Measurements from ENCODE around the gene CYB5A. TPM values are rescaled to one million over a fixed set of nuclear protein-coding genes. Genes with fewer than 3 reads are reported as not detected.

The CYB5A gene
- polyA plus RNA-seq, 1 donor, result 258 TPM

DNA sequence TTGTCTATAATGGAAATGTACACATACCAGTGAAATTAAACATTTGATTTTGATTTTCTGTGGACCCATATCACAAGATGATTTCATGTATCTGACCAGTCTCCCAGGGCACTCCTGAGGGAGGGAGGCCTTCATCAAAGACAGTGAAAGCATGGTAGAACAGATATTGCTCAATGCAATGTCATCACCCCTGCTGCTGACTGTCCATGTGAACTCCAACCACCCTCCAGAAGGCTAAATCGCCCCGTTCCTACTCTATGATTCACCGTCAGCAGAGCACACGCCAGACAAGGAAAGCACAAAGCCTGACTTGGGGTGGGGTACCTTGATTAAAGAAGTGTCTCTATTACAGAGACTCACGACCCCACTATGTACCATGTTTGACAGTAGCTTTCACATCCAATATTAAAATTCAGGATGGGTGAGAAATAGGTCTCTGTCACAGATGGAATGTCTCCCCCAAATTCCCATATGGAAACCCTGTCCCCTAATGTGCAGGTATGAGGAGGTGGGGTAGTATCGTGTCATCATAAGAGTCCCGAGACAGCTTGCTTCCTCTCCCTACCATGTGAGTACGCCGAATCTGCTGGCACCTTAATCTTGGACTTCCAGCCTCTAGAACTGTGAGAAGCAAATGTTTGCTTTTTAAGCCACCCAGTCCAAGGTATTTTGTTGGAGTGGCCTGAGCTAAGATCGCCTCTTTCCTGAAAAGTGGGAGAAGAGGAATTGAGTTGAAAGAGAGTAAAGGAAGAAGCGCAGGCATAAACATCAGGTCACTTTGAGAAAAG is 42.4 kb downstream of the CYB5A start:
- DNase-seq, result no peak

- no peak for DNase-seq
Measured at GRCh38 chr18:74248595-74248994, 43.2 kb downstream of the CYB5A start.

DNA sequence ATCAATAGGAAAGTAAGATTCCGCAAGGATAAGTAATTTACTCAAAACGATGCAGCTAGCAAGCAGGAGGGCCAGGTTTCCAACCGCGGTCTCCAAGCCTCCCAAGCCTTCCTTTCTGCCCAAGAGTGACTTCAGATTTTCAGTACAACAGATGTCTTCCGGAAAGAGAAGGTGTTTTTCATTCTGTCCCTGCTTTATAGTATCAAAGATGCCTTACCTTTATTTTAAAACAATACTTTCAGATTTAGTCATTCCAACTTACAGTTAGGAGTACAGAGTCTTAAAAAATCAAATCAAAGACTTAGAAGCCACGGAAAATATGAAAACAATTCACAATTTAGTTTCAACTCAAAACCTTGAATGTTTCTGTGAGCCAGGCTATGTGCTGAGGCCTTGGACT is 43.6 kb downstream of the CYB5A start:
- DNase-seq, result no peak

- no peak for DNase-seq
Measured at GRCh38 chr18:74244554-74244953, 47.2 kb downstream of the CYB5A start.

DNA sequence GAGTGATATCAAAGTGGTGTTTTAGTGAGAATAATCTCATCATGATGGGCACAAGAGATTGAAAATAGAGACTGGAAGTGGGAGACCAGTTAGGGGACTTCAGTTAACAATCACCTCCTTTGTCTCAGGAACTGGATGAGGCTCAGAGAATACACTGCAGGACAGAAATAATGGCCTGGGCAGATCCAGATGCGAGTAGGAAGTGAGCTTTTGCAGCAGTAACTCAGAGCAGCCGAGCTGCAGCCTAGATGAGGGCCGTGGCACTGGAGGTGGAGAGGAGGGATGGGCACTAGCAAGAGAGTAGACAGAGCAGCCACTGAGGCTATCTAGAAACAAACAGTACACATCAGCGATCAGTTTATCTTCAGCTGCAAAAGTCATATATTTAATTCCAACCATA is 48.6 kb downstream of the CYB5A start:
- no peak for DNase-seq

GRCh38 chr18:74242438-74243096 is 49.2 kb downstream of the CYB5A start:
- DNase-seq, result no peak

- no peak for DNase-seq
Measured at GRCh38 chr18:74241970-74242369, 49.8 kb downstream of the CYB5A start.

DNA sequence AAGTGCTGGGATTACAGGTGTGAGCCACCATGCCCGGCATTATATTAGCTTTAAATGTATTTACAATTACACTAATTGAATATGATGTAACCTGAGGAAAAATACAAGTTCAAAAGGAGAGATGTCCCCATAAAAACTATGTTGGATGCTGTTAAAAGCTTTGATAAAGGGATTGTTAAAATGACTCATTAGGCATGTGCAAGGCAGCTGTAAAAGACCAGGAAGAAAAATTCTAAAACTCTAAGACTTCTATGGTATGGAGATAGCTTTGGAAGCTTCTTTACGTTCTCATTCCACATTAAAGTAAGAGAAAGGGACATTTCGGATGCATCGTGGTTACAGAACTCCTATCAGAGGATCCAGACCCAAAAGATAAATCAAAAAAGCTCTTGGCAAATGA is 50.3 kb downstream of the CYB5A start:
- DNase-seq, result no peak

GRCh38 chr18:74239567-74239966 is 52.2 kb downstream of the CYB5A start:
- DNase-seq, result no peak

DNA sequence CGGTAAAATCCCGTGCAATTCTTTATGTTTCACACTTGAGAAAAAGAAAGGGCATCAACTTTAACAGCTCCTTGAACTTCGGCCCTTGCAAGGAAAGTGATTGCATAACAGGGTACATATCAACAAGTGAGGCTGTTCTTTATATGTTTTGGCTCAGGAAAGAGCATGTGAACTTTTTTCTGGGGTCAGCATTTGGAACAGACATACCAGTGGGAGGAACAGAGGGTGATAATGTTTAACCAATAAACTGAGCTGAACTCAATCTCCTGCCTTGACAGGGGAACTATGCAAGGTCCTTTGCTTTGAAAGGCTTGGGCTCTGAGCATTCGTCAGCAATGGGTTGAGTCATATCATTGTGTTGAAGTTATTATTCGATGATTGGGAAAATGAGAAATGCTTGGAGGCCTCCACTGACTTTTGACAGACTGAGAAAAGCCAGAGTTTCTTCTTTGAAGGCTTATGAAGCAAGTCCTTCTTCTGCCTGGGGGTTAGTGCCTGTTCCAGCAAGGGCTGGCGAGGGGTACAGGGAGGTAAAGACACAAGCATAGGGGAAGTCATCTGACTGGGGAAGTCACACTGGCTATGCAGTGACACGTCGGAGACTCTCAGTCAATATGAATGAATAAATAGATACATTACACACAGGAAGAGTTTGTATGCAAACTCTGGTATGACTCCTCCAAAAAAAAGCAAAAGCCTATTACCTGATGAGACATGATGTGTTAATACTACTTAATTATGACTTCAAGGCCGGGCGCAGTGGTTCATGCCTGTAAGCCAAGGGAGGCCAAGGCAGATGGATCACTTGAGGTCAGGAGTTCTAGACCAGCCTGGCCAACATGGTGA is 57.2 kb downstream of the CYB5A start:
- DNase-seq, result no peak

- no peak for DNase-seq
Measured at GRCh38 chr18:74233933-74234325, 57.8 kb downstream of the CYB5A start.

- DNase-seq, result no peak
Measured at GRCh38 chr18:74230922-74231714, 60.6 kb downstream of the CYB5A start.

DNA sequence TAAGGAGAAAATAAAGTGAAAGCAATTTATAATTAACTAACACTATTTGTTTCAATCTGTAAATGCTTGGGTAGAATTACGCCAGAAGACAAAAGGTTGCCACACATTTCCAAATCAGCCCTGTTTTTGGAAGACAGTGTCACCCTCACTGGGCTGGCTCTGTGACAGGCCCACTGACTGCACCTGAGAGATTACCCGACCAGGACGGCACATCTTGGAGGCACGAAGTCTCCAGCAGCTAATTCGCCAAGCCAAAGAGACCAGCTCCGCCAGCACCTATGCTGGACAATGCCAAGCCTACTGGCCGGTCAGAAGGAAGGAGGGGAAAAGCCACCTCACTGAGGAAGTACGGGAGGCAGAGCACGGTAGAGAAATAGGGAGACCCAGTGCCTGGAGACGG is 61.9 kb downstream of the CYB5A start:
- DNase-seq, result no peak

DNA sequence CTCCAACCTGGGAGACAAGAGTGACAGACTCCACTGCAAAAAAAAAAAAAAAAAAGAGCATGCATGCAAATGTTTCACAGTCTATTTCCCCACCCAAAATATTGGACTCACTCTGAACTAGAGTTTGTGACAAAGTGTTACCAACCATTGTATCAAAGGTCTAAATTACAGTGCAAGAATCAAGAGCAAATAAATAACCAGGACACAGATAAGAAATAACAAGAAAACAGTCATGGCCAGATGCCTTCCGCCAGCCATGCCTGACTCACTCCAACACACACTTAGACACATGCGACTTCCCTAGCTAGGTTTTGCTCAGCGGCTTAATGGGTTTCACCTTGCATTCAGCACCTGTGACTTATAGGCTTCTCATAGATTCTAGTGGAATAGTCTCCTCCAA is 62.8 kb downstream of the CYB5A start:
- DNase-seq, result no peak

- DNase-seq, result no peak
Measured at GRCh38 chr18:74228312-74228711, 63.5 kb downstream of the CYB5A start.

GRCh38 chr18:74226666-74227065 is 65.1 kb downstream of the CYB5A start:
- DNase-seq, result no peak

GRCh38 chr18:74226156-74226555 is 65.6 kb downstream of the CYB5A start:
- no peak for DNase-seq

DNA sequence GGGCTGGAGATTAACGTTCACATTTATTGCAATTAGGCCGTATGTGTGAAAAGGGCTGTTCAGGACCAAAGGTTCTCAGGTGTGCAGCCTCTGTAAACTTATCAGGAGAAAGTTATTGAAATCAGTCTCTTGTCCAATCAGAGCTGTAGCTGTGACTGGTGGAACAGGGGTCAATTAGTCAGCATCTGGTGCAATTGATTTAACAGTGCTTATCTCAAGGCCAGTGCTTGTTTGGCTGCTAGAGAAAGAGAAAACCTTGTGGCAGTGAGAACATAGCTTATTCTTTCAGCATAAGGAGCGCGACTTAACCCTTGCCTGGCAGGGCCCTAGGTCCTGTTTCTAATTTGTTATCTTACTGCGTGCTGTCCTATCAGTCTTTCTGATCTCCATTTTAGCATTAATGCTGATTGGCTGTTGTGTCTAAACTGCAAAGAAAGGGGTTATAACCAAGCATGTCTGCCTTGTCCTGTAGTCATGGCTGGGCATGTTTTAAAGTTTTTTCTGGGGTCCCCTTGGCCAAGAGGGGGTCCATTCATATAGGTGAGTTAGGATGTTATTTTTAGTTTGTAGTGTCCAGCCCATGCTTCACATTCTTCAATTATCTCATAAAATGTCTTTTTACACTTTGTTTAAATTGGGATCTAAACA is 66.4 kb downstream of the CYB5A start:
- no peak for DNase-seq

DNA sequence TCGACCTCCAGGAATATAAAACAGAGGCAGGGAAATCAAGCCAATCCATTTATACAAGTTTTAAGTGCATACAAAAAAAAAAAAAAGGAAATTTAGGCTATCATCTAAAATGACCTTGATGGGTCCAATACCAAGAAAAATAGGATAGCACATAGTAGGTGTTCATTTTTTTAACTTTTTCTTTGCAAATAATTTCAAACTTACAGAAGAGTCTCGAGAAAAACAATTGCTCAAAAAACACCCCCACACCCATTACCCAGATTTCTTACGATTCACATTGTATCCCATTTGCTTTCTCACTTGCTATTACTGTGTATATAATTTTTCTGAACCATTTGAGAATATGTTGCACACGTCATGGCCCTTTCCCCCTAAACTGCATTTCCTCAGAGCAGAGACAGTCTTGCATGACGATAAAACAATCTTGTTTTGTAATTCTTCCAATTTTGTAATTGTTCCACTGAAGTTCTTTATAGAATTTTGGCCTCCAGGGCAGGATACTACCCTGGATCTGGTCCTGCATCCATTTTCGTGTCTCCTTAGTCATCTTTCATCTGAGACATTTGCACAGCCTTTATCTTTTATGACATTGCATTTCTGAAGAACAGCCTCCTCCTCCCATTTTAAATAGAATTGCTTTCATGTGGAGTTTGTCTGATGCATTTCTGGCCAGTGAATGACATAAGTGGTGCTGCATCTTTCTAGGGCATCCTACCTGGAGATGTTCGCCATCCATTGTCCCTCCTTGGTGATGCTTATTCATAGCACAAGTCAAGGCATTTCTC is 68.9 kb downstream of the CYB5A start:
- DNase-seq, result no peak

- no peak for DNase-seq
Measured at GRCh38 chr18:74221081-74221480, 70.7 kb downstream of the CYB5A start.

GRCh38 chr18:74219056-74219455 is 72.7 kb downstream of the CYB5A start:
- DNase-seq, result no peak
